ENCODE results near the gene ZNF853.
"Not testable (repeated sequence)": the region's sequence is repeated elsewhere in the genome, so short reads cannot be mapped to it uniquely, and the experiment has no call there.

The ZNF853 gene

DNA sequence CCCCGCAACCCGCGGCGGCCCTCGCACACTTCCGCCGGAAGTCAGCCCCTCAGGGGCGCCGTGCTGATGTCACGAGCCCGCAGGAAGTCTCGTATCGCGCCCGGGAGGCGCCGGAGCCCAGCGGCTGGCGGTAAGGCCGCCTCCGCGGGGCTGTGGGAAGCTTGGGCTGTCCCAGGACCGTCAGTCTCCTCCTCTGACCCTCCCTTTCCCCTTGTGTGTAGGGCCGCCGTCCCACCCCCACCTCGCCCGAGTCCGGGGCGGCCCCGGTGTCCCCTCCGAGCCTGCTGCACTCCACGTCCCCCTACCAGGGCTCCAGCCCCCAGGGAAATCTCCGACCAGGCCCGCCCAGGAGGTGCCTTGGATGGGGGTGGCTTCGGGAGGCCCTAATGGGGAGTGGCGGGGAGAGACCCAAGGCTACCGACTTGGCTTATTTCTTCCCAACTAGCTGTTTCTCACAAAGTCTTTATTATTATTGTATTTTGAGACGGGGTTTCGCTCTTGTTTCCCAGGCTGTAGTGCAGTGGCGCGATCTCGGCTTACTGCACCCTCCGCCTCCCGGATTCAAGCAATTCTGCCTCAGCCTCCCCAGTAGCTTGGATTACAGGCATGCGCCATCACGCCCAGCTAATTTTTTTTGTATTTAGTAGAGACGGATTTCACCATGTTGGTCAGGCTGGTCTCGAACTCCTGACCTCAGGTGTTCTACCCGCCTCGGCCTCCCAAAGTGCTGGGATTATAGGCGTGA lies 37.9 kb upstream of the ZNF853 start, which contains the start of gene ZDHHC4:
Gene ZDHHC4, plus strand, starts transcription at position 86 of the 745 bp plus-strand sequence. CDS start 3,108 bp downstream, outside the sequence.
- Histone ChIP-seq H3K27ac (replicated peaks) (peak within 1 kb of the TSS; percentile 91), H3K27me3 (ENCODE audit: insufficient read depth, poor library complexity, severe bottlenecking) (no peaks in the 10 kb centered on the region), H3K4me3 (replicated peaks; ENCODE audit: insufficient read depth, low read length) (peak within 1 kb of the TSS; percentile 67)
- peak; percentile 76 to 91 for DNase-seq (ENCODE audit: low read depth in 1 of 2, low spot score in 1 of 2)
- TF ChIP-seq POLR2AphosphoS5 (IDR thresholded peaks at IDR 0.05; ENCODE audit: low read depth), result peak; percentile 97
- TF ChIP-seq GABPA (IDR thresholded peaks at IDR 0.05; ENCODE audit: low read depth), result peak; percentile 95
- peak; percentile 23; the same call in 1 of the 2 replicates for TF ChIP-seq SPI1 (IDR thresholded peaks at IDR 0.05; ENCODE audit: borderline replicate concordance, low read depth)
- TF ChIP-seq, protein P1, sequence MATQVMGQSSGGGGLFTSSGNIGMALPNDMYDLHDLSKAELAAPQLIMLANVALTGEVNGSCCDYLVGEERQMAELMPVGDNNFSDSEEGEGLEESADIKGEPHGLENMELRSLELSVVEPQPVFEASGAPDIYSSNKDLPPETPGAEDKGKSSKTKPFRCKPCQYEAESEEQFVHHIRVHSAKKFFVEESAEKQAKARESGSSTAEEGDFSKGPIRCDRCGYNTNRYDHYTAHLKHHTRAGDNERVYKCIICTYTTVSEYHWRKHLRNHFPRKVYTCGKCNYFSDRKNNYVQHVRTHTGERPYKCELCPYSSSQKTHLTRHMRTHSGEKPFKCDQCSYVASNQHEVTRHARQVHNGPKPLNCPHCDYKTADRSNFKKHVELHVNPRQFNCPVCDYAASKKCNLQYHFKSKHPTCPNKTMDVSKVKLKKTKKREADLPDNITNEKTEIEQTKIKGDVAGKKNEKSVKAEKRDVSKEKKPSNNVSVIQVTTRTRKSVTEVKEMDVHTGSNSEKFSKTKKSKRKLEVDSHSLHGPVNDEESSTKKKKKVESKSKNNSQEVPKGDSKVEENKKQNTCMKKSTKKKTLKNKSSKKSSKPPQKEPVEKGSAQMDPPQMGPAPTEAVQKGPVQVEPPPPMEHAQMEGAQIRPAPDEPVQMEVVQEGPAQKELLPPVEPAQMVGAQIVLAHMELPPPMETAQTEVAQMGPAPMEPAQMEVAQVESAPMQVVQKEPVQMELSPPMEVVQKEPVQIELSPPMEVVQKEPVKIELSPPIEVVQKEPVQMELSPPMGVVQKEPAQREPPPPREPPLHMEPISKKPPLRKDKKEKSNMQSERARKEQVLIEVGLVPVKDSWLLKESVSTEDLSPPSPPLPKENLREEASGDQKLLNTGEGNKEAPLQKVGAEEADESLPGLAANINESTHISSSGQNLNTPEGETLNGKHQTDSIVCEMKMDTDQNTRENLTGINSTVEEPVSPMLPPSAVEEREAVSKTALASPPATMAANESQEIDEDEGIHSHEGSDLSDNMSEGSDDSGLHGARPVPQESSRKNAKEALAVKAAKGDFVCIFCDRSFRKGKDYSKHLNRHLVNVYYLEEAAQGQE (IDR thresholded peaks at IDR 0.05; ENCODE audit: insufficient replicate concordance, low read depth), result peak; percentile 46
- TF ChIP-seq CTCF (IDR thresholded peaks at IDR 0.05; ENCODE audit: insufficient read depth, low read length), result no peak

DNA sequence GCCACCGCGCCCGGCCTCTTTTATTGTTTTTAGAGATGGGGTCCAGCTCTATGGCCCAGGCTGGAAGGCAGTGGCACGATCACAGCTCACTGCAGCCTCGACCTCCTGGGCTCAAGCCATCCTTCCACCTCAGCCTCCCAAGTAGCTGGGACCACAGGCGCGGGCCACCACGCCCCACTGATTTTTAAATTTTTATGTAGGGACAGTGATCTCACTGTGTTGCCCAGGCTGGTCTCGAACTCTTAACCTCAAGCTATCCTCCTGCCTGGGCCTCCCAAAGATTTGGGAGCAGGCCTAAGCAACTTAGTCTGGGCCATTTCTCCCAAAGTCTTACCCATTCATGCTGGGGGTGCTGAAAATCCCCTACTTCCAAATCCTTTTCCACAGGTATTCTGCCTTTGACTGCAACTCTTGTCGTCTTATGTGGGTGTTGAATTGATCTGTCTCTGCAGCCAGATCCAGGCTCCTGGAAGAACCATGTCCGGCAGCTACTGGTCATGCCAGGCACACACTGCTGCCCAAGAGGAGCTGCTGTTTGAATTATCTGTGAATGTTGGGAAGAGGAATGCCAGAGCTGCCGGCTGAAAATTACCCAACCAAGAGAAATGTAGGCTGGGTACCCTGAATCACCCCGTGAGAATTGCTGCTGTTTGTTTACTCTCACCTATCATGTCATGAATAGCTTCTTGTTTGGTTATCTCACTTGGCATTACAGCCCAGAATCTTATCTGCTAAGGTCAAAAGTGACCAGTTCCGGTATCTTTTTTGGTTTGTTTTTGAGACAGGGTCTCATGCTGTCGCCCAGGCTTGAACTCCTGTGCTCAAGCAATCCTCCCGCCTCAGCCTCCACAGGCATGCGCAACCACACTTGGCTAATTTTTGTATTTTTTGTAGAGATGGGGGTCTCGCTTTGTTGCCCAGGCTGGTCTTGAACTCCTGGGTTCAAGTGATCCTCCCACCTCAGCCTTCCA lies 37.0 kb upstream of the ZNF853 start:
- Histone ChIP-seq H3K4me3 (replicated peaks; ENCODE audit: insufficient read depth, low read length) (peak overlapping the region; percentile 67), H3K27me3 (ENCODE audit: insufficient read depth, poor library complexity, severe bottlenecking) (no peaks in the 10 kb centered on the region), H3K27ac (replicated peaks) (peak overlapping the region; percentile 91; the same call in 1 of the 2 replicates)
- TF ChIP-seq CTCF (IDR thresholded peaks at IDR 0.05; ENCODE audit: insufficient read depth, low read length), result no peak
- no peak for TF ChIP-seq SPI1 (IDR thresholded peaks at IDR 0.05; ENCODE audit: borderline replicate concordance, low read depth)
- TF ChIP-seq GABPA (IDR thresholded peaks at IDR 0.05; ENCODE audit: low read depth), result no peak
- no peak for TF ChIP-seq POLR2AphosphoS5 (IDR thresholded peaks at IDR 0.05; ENCODE audit: low read depth)
- TF ChIP-seq, protein P1 (IDR thresholded peaks at IDR 0.05; ENCODE audit: insufficient replicate concordance, low read depth), result no peak
- DNase-seq (ENCODE audit: low read depth in 1 of 2, low spot score in 1 of 2), result no peak

GRCh38 chr7:6579446-6579845 lies 36.0 kb upstream of the ZNF853 start:
- TF ChIP-seq GABPA (IDR thresholded peaks at IDR 0.05; ENCODE audit: low read depth) (no peak), POLR2AphosphoS5 (IDR thresholded peaks at IDR 0.05; ENCODE audit: low read depth) (no peak), CTCF (IDR thresholded peaks at IDR 0.05; ENCODE audit: insufficient read depth, low read length) (peak; percentile 25), SPI1 (IDR thresholded peaks at IDR 0.05; ENCODE audit: borderline replicate concordance, low read depth) (no peak)
- Histone ChIP-seq H3K27ac (replicated peaks) (no peak overlapping the region), H3K27me3 (ENCODE audit: insufficient read depth, poor library complexity, severe bottlenecking) (no peaks in the 10 kb centered on the region), H3K4me3 (replicated peaks; ENCODE audit: insufficient read depth, low read length) (no peak overlapping the region)
- peak; percentile 28 to 38 for DNase-seq (ENCODE audit: low read depth in 1 of 2, low spot score in 1 of 2)

GRCh38 chr7:6585746-6586432 lies 29.5 kb upstream of the ZNF853 start:
- H3K4me3 ChIP-seq (replicated peaks; ENCODE audit: insufficient read depth, low read length); H3K27ac ChIP-seq (replicated peaks); DNase-seq (ENCODE audit: low read depth in 1 of 2, low spot score in 1 of 2); H3K27me3 ChIP-seq (ENCODE audit: insufficient read depth, poor library complexity, severe bottlenecking): not testable (repeated sequence)
